ENCODE results near the gene GNG11.

The GNG11 gene

DNA sequence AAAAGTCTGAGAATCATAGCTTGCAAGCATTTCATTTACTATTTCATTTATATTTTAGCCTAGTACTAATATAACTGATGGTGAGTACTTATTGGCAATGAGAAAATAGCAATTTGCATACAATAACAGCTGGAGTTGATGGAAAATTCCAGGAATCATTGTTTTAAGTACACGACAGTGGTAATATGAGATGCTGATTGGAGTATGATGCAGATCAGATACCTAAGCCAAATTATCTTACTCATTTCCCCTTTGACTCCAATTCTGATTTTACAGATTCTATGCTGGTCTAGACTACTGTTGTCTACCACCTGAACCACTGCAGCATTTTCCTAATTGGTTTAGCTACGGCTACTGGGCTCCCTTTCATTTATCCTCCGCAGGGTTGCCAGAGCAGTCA is 36.7 kb downstream of the GNG11 start:
- Histone ChIP-seq H3K36me3 (ENCODE audit: control insufficient read depth in 2 of 2, insufficient read depth in 1 of 2, low read length in 2 of 2) (no peaks in the 10 kb centered on the region), H3K4me3 (ENCODE audit: low read depth, low read length) (no peak overlapping the region), H3K4me1 (ENCODE audit: control insufficient read depth, insufficient read depth, low read length) (no peaks in the 10 kb centered on the region), H3K27ac (ENCODE audit: extremely low read depth, low read depth, low read length) (no peak overlapping the region), H3K9me3 (ENCODE audit: control insufficient read depth, insufficient read depth, low read depth, low read length) (no peaks in the 10 kb centered on the region)
- CTCF ChIA-PET = no interaction called here
- TF ChIP-seq YY1 (tag by site-specific recombination; IDR thresholded peaks at IDR 0.05) = no peak
- TF ChIP-seq ZSCAN23 (tag by site-specific recombination; IDR thresholded peaks at IDR 0.05) = no peak
- no peak for TF ChIP-seq ZBTB21 (tag by site-specific recombination; IDR thresholded peaks at IDR 0.05)
- no peak for TF ChIP-seq RBAK (tag by site-specific recombination; IDR thresholded peaks at IDR 0.05)
- no peak for TF ChIP-seq ZEB2 (tag by site-specific recombination; IDR thresholded peaks at IDR 0.05)
- TF ChIP-seq SP3 (tag by site-specific recombination; IDR thresholded peaks at IDR 0.05) = no peak
- TF ChIP-seq, protein P1, sequence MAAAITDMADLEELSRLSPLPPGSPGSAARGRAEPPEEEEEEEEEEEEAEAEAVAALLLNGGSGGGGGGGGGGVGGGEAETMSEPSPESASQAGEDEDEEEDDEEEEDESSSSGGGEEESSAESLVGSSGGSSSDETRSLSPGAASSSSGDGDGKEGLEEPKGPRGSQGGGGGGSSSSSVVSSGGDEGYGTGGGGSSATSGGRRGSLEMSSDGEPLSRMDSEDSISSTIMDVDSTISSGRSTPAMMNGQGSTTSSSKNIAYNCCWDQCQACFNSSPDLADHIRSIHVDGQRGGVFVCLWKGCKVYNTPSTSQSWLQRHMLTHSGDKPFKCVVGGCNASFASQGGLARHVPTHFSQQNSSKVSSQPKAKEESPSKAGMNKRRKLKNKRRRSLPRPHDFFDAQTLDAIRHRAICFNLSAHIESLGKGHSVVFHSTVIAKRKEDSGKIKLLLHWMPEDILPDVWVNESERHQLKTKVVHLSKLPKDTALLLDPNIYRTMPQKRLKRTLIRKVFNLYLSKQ (tag by site-specific recombination; IDR thresholded peaks at IDR 0.05; ENCODE audit: borderline replicate concordance) = no peak
- TF ChIP-seq ZNF530 (tag by site-specific recombination; IDR thresholded peaks at IDR 0.05; ENCODE audit: low read depth) = no peak
- TF ChIP-seq, protein P2, sequence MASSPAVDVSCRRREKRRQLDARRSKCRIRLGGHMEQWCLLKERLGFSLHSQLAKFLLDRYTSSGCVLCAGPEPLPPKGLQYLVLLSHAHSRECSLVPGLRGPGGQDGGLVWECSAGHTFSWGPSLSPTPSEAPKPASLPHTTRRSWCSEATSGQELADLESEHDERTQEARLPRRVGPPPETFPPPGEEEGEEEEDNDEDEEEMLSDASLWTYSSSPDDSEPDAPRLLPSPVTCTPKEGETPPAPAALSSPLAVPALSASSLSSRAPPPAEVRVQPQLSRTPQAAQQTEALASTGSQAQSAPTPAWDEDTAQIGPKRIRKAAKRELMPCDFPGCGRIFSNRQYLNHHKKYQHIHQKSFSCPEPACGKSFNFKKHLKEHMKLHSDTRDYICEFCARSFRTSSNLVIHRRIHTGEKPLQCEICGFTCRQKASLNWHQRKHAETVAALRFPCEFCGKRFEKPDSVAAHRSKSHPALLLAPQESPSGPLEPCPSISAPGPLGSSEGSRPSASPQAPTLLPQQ (tag by site-specific recombination; IDR thresholded peaks at IDR 0.05) = no peak
- no peak for TF ChIP-seq ZNF416 (tag by site-specific recombination; IDR thresholded peaks at IDR 0.05)
- TF ChIP-seq REPIN1 (tag by site-specific recombination; IDR thresholded peaks at IDR 0.05; ENCODE audit: low read depth) = no peak
- TF ChIP-seq ZNF610 (tag by site-specific recombination; IDR thresholded peaks at IDR 0.05; ENCODE audit: borderline replicate concordance) = no peak
- no peak for TF ChIP-seq ZXDB (tag by site-specific recombination; IDR thresholded peaks at IDR 0.05)
- TF ChIP-seq, protein P3, sequence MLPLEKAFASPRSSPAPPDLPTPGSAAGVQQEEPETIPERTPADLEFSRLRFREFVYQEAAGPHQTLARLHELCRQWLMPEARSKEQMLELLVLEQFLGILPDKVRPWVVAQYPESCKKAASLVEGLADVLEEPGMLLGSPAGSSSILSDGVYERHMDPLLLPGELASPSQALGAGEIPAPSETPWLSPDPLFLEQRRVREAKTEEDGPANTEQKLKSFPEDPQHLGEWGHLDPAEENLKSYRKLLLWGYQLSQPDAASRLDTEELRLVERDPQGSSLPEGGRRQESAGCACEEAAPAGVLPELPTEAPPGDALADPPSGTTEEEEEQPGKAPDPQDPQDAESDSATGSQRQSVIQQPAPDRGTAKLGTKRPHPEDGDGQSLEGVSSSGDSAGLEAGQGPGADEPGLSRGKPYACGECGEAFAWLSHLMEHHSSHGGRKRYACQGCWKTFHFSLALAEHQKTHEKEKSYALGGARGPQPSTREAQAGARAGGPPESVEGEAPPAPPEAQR (tag by site-specific recombination; IDR thresholded peaks at IDR 0.05) = no peak
- TF ChIP-seq, protein P4, sequence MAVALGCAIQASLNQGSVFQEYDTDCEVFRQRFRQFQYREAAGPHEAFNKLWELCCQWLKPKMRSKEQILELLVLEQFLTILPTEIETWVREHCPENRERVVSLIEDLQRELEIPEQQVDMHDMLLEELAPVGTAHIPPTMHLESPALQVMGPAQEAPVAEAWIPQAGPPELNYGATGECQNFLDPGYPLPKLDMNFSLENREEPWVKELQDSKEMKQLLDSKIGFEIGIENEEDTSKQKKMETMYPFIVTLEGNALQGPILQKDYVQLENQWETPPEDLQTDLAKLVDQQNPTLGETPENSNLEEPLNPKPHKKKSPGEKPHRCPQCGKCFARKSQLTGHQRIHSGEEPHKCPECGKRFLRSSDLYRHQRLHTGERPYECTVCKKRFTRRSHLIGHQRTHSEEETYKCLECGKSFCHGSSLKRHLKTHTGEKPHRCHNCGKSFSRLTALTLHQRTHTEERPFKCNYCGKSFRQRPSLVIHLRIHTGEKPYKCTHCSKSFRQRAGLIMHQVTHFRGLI (tag by site-specific recombination; IDR thresholded peaks at IDR 0.05) = no peak
- TF ChIP-seq ZNF600 (tag by site-specific recombination; IDR thresholded peaks at IDR 0.05) = no peak
- no peak for TF ChIP-seq ZNF24 (tag by site-specific recombination; IDR thresholded peaks at IDR 0.05)
- TF ChIP-seq, protein P5, sequence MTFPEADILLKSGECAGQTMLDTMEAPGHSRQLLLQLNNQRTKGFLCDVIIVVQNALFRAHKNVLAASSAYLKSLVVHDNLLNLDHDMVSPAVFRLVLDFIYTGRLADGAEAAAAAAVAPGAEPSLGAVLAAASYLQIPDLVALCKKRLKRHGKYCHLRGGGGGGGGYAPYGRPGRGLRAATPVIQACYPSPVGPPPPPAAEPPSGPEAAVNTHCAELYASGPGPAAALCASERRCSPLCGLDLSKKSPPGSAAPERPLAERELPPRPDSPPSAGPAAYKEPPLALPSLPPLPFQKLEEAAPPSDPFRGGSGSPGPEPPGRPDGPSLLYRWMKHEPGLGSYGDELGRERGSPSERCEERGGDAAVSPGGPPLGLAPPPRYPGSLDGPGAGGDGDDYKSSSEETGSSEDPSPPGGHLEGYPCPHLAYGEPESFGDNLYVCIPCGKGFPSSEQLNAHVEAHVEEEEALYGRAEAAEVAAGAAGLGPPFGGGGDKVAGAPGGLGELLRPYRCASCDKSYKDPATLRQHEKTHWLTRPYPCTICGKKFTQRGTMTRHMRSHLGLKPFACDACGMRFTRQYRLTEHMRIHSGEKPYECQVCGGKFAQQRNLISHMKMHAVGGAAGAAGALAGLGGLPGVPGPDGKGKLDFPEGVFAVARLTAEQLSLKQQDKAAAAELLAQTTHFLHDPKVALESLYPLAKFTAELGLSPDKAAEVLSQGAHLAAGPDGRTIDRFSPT (tag by site-specific recombination; IDR thresholded peaks at IDR 0.05) = no peak
- TF ChIP-seq, protein P6, sequence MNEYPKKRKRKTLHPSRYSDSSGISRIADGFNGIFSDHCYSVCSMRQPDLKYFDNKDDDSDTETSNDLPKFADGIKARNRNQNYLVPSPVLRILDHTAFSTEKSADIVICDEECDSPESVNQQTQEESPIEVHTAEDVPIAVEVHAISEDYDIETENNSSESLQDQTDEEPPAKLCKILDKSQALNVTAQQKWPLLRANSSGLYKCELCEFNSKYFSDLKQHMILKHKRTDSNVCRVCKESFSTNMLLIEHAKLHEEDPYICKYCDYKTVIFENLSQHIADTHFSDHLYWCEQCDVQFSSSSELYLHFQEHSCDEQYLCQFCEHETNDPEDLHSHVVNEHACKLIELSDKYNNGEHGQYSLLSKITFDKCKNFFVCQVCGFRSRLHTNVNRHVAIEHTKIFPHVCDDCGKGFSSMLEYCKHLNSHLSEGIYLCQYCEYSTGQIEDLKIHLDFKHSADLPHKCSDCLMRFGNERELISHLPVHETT (tag by site-specific recombination; IDR thresholded peaks at IDR 0.05) = no peak
- no peak for TF ChIP-seq OSR2 (tag by site-specific recombination; IDR thresholded peaks at IDR 0.05)
- POLR2A ChIA-PET = no interaction called here
